HUES6 (cell line): Measurements from ENCODE around the gene ISX.
"Not testable (repeated sequence)": the region's sequence is repeated elsewhere in the genome, so short reads cannot be mapped to it uniquely, and the experiment has no call there.

Source experiments
- H3K27ac ChIP-seq: 2 replicates; pipeline ENCODE4 v1.7.0; 2013; ENCODE audit warnings: low read depth, mild to moderate bottlenecking, low read length, inconsistent platforms
- H3K27me3 ChIP-seq: 2 replicates; pipeline ENCODE4 v1.6.1; 2013; ENCODE audit warnings: low read length; ENCODE audit not compliant: control insufficient read depth, insufficient read depth
- H3K36me3 ChIP-seq: 2 replicates; pipeline ENCODE4 v1.6.1; 2013; ENCODE audit warnings: low read length; ENCODE audit not compliant: control insufficient read depth, insufficient read depth
- H3K4me1 ChIP-seq: 2 replicates; pipeline ENCODE4 v1.6.1; 2013; ENCODE audit warnings: low read length; ENCODE audit not compliant: control insufficient read depth, insufficient read depth
- H3K4me3 ChIP-seq: 2 replicates; pipeline ENCODE4 v1.5.1; 2013; ENCODE audit warnings: low read depth, low read length
- H3K9ac ChIP-seq: one replicate; pipeline ENCODE4 v1.6.1; 2013; ENCODE audit warnings: mild to moderate bottlenecking, low read length
- H3K9me3 ChIP-seq: 2 replicates; pipeline ENCODE4 v1.6.1; 2013; ENCODE audit warnings: low read depth, low read length; ENCODE audit not compliant: control insufficient read depth, insufficient read depth

The ISX gene

DNA sequence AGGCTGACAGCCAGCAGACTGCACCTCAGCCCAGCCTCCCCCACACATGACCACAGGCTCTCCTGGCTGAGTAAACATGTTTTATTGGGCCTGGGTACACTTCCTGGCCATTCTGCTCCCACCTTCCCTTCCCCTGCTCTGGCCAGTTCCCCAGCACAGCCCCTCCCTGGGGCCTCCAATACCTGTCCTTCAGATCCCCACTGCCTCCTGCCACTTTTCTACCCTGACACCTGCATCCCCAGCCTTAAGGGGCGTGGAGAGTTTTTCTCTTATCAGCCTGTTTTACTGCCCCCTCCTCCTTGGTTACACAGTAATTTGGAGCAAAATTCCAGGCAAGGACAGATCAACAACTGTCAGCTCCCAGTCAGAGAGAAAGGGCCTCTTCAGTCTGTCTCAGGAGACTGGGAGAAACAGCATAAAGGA, at the start of gene ISX:
Gene ISX, plus strand, starts transcription at position 363 of the 423 bp plus-strand sequence. CDS start 930 bp downstream, outside the sequence.
- Histone ChIP-seq H3K27ac (no peak within 1 kb of the TSS), H3K9me3 (no peaks in the 10 kb centered on the region), H3K4me3 (no peak within 1 kb of the TSS), H3K27me3 (no peaks in the 10 kb centered on the region), H3K9ac (no peak within 1 kb of the TSS), H3K4me1 (peaks cover 3% of the 10 kb centered on the region; the same call in 1 of the 2 replicates), H3K36me3 (no peaks in the 10 kb centered on the region)

DNA sequence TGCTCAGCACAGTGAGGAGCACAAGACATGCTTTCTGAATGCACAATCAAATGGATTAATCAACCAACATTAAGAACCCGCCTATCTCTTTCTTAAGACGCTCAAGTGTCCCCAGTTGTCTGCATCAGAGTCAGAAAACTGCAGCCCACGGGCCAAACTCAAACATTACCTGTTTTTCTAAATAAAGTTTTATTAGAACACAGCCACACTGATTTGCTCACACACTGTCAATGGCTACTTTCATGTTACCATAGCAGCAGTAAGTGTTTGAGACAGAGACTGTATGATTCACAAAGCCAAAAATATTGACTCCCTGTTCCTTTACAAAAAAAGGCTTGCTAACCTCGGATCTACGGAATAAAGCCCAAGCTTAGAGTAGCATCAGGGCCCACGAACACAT, 49.0 kb upstream of the ISX start:
- no peaks in the 10 kb centered on the region for H3K27me3 ChIP-seq
- no peak overlapping the region for H3K4me3 ChIP-seq
- H3K4me1 ChIP-seq = no peaks in the 10 kb centered on the region
- no peak overlapping the region for H3K9ac ChIP-seq
- no peaks in the 10 kb centered on the region for H3K9me3 ChIP-seq
- no peak overlapping the region for H3K27ac ChIP-seq
- no peaks in the 10 kb centered on the region for H3K36me3 ChIP-seq

DNA sequence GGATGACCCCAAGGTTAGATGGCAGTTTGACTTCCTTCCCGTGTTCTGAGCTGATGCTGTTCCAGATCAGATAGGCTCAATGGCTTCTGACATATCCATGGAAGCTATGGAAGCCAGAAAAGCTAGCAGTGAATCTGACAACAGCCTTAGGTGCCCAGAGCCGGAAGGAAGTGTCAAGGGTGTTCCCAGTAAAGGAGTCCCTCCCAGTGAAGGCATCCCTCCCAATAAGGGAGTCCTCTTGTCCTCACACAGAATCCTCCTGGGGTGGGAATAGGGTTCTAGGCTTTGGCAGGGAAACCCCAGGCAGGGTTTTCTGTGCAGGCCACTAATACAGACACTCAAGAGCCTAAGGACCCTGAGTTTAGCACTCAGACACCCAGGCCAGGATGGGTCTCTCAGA, 47.0 kb upstream of the ISX start:
- no peak overlapping the region for H3K4me3 ChIP-seq
- H3K9me3 ChIP-seq = no peaks in the 10 kb centered on the region
- no peak overlapping the region for H3K27ac ChIP-seq
- H3K4me1 ChIP-seq = 0 out of 2 replicates have a peak, but pooled peaks cover 3% of the 10 kb centered on the region
- no peaks in the 10 kb centered on the region for H3K27me3 ChIP-seq
- no peaks in the 10 kb centered on the region for H3K36me3 ChIP-seq
- H3K9ac ChIP-seq = no peak overlapping the region

DNA sequence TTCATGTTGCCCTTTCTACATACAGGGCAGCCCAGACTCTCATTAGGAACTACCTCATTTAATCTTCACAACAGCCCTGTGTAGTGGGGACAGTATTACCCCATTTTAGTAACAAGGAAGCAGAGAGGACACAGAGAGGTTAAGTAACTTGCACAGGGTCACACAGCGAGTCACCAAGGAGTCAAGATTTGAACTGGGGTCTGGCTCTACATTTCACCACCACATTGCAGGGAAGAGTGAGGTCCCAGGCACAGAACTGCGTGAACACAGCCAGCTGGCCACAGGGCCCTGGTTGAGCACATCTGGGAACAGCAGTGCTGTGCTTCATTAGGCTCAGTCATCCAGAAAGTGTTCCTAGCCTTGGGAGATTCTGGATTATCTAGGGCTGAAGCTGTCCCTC, 45.4 kb upstream of the ISX start:
- Histone ChIP-seq H3K27me3 (no peaks in the 10 kb centered on the region), H3K4me1 (0 out of 2 replicates have a peak, but pooled peaks cover 3% of the 10 kb centered on the region), H3K36me3 (no peaks in the 10 kb centered on the region), H3K9ac (no peak overlapping the region), H3K4me3 (no peak overlapping the region), H3K27ac (no peak overlapping the region), H3K9me3 (no peaks in the 10 kb centered on the region)

DNA sequence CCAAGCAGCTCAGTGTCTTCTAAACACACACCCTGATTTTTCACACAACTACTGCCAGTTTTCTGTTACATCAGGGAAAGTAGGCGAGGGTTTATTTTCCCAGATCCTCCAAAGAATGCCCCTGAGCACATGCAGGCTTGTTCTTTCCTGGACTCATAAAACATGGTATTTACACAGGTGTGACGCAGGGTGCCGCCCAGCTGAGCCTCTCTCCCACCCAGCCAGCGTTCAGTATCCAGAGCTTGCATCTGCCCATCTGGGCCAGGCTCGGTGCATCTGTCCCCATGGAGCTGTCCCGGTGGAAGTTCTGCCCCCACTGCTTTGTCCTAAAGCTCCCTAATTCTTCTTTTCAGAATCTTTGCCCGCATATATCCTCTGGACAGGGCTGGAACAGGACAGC, 44.8 kb upstream of the ISX start:
- Histone ChIP-seq H3K36me3 (no peaks in the 10 kb centered on the region), H3K9me3 (no peaks in the 10 kb centered on the region)

DNA sequence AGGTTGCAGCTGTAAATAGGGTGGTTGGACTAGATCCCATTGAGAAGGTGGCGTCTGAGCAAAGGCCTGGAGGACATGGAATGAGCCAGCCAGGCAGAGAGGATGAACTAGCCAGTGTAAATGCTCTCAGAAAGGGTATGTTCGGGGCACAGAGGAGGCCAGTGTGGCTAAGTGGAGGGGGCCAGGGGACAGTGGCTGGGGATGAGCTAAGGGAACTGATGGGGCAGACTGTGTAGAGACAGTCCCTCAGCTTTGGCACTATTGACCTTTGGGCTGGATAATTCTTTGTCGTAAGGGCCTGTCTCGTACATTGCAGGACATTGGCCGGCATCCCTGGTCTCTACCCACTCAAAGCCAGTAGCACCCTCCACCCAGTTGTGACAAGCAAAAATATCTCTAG, 43.7 kb upstream of the ISX start:
- Histone ChIP-seq H3K27ac (no peak overlapping the region), H3K36me3 (no peaks in the 10 kb centered on the region), H3K27me3 (no peaks in the 10 kb centered on the region), H3K4me1 (0 out of 2 replicates have a peak, but pooled peaks cover 3% of the 10 kb centered on the region), H3K9me3 (no peaks in the 10 kb centered on the region), H3K4me3 (no peak overlapping the region), H3K9ac (no peak overlapping the region)

More for the DNA sequence above, 44.8 kb upstream of the ISX start:
- Histone ChIP-seq H3K4me1 (0 out of 2 replicates have a peak, but pooled peaks cover 3% of the 10 kb centered on the region), H3K4me3 (no peak overlapping the region), H3K9ac (no peak overlapping the region), H3K27ac (no peak overlapping the region), H3K27me3 (no peaks in the 10 kb centered on the region)

DNA sequence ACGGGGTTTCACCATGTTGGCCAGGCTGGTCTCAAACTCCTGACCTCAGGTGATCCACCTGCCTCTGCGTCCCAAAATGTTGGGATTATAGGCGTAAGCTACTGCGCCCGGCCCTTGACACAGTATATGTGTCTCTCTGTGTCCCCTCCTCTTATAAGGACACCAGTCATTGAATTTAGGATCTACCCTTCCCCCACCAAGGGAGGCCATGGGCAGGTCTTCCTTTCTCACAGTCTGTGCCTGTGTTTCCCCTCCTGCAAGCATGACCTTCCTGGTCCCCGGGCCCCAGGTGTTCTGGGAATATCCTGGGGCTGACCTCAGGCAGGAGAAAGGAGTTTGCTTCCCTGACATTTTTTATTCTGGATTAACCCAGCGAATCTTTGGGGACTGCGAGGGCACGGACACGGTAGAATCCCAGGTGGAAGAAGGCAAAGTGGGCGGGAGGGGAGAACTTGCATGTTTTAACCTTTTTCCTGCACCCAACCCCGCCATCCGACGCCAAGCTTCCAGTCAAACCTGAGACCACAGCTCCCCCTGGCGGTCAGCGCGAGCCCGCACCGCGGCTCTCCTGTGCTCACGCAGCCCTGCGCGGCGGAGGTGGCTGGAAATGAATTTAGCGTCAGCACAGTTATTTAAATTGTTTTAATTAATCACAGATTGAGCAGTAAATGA, 42.1 kb upstream of the ISX start:
- Histone ChIP-seq H3K27me3 (no peaks in the 10 kb centered on the region), H3K9ac (no peak overlapping the region), H3K4me1 (0 out of 2 replicates have a peak, but pooled peaks cover 3% of the 10 kb centered on the region), H3K36me3 (no peaks in the 10 kb centered on the region), H3K9me3 (no peaks in the 10 kb centered on the region), H3K4me3 (peak overlapping the region; percentile 23; the same call in 1 of the 2 replicates), H3K27ac (no peak overlapping the region)

DNA sequence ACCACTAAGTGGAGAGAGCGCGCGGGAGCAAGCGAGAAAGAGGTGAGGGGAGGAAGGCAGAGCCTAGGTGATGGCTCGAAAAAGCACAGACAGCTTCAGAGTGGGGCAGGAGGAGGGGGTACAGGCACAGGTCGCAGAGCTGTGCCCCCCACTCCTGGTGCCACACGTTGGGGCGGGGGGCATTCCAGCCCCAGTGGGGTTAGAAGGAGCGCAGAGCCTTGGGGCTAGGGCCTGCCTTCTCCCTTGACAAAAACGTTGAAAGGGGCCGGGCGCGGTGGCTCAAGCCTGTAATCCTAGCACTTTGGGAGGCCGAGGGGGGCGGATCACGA, 41.6 kb upstream of the ISX start:
- H3K27ac ChIP-seq = no peak overlapping the region
- no peaks in the 10 kb centered on the region for H3K9me3 ChIP-seq
- no peaks in the 10 kb centered on the region for H3K27me3 ChIP-seq
- 0 out of 2 replicates have a peak, but pooled peaks cover 3% of the 10 kb centered on the region for H3K4me1 ChIP-seq
- peak overlapping the region; percentile 23; the same call in 1 of the 2 replicates for H3K4me3 ChIP-seq
- H3K36me3 ChIP-seq = no peaks in the 10 kb centered on the region
- H3K9ac ChIP-seq = no peak overlapping the region

DNA sequence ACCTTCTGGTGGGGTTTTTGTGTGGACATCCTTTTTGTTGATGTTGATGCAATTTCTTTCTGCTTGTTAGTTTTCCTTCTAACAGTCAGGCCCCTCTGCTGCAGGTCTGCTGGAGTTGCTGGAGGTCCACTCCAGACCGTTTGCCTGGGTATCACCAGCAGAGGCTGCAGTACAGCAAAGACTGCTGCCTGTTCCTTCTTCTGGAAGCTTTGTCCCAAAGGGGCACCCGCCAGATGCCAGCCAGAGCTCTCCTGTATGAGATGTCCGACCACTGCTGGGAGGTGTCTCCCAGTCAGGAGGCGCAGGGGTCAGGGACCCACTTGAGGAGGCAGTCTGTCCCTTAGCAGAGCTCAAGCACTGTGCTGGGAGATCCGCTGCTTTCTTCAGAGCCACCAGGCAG, 35.8 kb upstream of the ISX start:
- not testable (repeated sequence) for H3K27me3 ChIP-seq, H3K4me1 ChIP-seq, H3K9me3 ChIP-seq, H3K36me3 ChIP-seq, H3K27ac ChIP-seq, H3K9ac ChIP-seq, H3K4me3 ChIP-seq

DNA sequence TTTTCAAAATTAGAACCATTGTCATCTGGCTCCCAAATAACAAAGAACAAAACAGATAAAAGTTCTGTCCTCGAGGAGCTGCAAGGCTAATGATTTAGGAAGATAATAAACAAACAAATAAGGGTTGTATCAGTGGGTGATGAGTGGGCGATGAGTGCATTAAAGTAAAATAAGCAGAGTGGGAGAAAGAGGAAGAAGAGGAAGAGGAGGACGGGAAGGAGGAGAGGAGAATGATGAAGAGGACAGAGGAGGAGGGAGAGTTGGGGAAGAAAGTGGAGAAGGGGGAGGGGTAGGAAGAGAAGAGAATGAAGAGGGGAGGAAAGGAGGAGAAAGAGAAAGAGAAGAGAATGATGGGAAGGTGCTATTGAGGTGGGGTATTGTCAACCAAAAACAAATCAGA, 33.4 kb upstream of the ISX start:
- Histone ChIP-seq H3K4me3 (no peak overlapping the region), H3K9me3 (no peaks in the 10 kb centered on the region), H3K27ac (no peak overlapping the region), H3K36me3 (no peaks in the 10 kb centered on the region), H3K4me1 (no peaks in the 10 kb centered on the region), H3K27me3 (no peaks in the 10 kb centered on the region), H3K9ac (no peak overlapping the region)

DNA sequence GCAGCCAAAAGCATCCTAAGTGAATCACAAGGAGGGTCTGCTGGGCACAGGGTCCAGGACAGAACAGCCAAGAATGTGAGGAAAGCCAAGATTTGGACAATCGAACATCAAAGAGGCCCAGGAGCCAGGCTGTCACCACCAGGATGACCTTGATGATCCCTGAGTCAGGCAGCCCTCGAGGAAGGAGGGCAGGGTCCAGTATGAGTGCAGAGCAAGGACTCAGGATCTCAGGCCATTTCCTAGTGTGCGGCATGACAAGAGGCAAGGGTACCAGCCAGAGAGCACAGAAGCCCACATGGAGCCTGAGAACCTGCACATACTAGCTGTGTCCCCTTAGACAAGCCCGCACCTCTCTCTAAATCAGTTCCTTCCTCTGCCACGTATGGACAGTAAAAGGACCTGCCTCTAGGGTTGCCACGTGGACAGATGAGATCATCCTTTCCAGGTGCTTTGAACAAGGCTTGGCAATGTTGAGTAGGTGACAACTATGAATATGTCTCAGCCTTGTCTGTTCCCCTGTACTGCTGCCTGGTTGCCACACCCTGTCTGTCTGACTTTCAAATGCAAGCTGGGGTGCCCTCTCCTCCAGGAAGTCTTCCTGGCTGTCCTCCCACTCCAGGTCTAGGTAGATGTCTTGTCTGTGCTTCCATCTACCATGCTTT, 32.2 kb upstream of the ISX start:
- H3K4me1 ChIP-seq = no peaks in the 10 kb centered on the region
- no peak overlapping the region for H3K9ac ChIP-seq
- no peaks in the 10 kb centered on the region for H3K27me3 ChIP-seq
- no peak overlapping the region for H3K4me3 ChIP-seq
- no peak overlapping the region for H3K27ac ChIP-seq
- no peaks in the 10 kb centered on the region for H3K36me3 ChIP-seq
- no peaks in the 10 kb centered on the region for H3K9me3 ChIP-seq
